Suppressor macrophage (primary cell): ENCODE data around the gene VDR.

Source experiments
- DNase-seq, 4 experiments: peaks; one replicate each; pipeline ENCODE4 v3.0.0-alpha.2; 2020 to 2022

The VDR gene

GRCh38 chr12:47868552-47869031, 36.2 kb downstream of the VDR start:
- DNase-seq: peak; percentile 65 to 84 (median 70)

- no peak for DNase-seq
Measured at GRCh38 chr12:47868041-47868440, 36.8 kb downstream of the VDR start.

DNA sequence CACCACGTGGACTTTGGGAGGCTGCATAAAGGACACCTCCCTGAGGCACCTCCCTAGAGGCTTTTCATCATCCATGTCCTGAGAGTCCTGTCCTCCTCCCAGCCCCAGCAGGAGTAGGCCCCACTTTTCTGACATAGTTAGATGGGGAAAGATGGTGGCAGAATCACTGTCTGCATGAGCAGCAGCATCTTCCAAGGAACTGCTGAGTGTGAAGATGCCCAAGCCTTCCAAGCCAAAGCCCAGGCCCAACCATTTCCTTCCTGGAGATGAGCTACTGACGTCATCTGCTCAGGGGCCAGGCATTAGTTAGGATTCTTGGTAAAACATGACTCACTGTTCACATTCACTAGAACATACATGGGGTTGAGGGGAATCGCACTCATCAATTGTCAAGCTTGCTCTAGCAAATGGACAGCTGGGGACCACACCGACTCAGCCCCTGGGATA, 37.3 kb downstream of the VDR start:
- peak; percentile 54 to 77 (median 60) for DNase-seq

- DNase-seq: no peak
Measured at GRCh38 chr12:47864646-47865235, 40.1 kb downstream of the VDR start.

- no peak for DNase-seq
Measured at GRCh38 chr12:47863985-47864384, 40.8 kb downstream of the VDR start.

DNA sequence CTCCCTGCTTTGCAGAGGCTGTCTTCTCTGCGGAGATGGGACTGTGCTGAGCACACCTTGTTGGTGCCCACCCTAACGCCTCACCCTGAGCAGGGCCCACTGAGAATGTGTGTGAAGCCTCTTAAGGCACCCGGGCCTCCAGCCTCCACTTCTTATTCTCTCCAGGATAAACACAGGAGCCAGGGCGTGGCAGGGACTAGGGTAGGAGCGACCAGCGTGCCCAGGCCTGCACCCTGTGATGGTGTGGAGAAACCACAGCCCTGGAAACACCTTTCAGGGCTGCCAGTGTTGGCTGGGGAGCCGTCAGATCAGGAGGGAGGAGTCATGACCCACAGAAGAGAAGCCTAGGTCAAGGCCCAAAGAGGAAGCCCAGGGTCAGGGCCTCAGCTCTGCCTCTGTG, 41.3 kb downstream of the VDR start:
- DNase-seq: no peak

GRCh38 chr12:47862881-47863280, 41.9 kb downstream of the VDR start:
- DNase-seq: no peak

DNA sequence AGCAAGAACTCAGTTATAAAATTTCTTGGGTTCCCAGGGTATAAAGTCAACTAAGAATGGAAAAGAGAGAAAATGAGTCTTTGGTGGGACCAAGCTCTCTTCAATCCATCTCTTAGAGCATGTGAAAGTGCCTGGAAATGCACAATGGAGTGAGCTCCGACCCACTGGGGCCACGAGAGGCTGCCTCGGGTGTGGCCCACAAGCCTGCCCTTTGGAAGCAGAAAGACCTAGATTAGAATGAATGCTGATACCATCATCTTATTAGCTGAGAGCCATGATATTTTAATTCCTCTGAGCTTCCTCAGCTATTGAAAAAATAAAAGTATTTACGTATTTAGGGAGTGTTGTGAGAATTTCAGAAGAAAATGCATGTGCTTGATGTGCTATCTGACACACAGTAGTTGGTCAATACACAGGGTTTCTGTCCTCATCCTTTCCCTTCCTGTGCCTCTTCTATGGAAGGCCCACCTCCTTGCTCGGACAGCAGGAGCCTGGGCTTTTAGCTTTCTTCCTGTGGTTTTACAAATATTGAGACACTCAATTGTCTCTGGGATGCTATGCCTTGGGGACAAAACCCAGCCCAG, 42.5 kb downstream of the VDR start:
- no peak for DNase-seq

GRCh38 chr12:47860873-47861272, 43.9 kb downstream of the VDR start:
- no peak for DNase-seq

- DNase-seq: no peak
Measured at GRCh38 chr12:47860279-47860841, 44.4 kb downstream of the VDR start.

DNA sequence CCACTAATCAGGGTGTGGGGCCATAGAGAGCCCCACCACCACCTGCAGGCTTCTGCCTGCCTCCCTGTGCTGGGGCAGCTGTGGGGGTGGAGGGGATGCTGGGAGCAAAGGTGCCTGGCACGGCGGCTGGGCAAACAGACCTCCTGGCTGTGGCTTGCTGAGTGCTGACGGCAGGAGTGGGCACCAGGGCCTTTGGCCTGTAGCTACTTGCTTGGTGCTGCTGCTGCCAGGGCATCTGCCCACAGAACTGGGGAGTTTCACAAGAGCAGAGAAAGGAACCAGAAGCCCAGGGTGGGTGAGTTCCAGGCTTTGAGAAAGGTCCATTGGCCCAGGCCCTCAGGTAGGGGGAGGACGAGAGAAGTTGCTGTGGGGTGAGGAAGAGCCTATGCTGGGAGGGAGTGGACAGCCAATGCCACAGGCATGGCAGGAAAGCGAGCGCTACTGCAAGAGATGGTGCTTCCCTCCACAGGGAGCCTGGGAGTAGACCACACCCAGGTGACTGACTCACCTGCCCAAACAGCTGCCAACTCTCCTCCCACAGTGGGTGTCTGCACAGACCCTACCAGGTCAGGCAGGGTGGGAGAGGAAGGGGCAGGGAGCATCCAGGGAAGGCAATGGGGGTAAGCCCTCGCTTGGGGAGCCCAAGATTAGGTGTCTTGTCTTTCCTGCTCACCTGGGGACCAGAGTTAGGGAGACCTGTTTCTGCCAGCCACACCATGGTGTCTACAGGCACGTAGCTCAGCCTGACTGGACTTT, 46.1 kb downstream of the VDR start:
- no peak for DNase-seq

GRCh38 chr12:47856721-47857575, 47.8 kb downstream of the VDR start:
- DNase-seq: no peak

- no peak for DNase-seq
Measured at GRCh38 chr12:47856094-47856493, 48.7 kb downstream of the VDR start.

DNA sequence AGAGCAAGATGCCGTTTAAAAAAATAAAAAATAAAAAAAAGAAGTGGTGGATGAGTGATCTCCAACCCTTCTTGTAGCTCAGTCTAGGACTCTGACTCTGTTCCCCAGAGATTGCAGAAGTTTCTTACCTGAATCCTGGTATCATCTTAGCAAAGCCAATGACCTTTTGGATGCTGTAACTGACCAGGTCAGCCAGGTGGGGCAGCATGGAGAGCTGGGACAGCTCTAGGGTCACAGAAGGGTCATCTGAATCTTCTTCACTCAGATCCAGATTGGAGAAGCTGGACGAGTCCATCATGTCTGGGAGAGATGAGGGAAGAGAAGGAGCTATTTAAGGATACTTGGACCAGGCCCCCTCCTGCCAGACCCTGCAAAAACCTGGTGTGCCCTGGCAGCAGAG, 49.3 kb downstream of the VDR start:
- DNase-seq: no peak

GRCh38 chr12:47854531-47854930, 50.3 kb downstream of the VDR start:
- DNase-seq: no peak

GRCh38 chr12:47852096-47852571, 52.7 kb downstream of the VDR start:
- no peak for DNase-seq

DNA sequence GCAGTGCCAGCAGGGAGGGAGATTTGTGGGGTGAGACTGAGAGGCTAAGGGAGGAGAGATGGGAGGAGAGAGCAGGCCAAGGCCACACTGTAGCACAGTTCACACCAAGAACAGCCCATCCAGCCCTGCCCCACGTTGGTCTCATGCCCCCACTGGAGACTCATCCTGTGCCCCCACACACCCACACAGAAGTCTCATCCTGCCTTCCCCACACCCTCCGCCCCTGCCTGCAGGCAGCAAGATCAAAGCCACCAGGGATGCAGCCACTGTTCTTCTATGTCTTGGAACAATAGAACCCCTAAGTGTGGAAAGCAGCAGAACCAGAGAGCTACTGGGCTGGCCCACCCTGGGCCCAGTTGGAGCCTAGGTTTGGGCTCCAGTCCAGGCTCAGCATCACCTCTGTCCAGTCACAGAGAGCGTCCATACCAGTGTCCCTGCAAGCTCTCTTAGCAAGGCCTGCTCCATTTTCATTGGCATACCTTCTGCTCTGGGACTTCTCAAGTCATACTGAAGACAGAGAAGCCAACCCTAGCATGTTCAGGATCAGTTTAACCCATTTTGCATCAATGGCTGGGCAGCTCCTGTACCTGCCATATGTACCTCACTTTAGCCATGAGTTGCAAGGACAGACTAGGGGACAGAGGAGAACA, 53.4 kb downstream of the VDR start:
- no peak for DNase-seq

GRCh38 chr12:47850153-47851084, 54.4 kb downstream of the VDR start:
- no peak for DNase-seq

DNA sequence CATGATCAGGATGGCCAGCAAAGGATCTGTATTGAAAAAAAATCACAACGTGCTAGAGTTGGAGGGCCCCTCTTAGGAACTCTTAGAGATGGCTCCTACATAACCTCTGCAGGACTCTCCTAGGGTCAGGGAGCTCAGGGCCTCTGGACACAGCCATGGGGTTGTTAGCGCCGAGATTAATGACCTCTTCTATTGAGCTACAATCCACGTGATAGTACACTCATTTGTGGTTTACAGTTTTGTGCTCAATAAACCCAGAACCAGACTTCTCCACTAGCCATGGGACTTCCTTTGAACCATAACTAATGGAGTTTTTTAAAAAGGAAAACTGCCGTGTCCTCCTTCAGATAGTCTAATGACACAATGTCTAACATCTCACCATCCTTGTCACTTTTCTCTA, 55.5 kb downstream of the VDR start:
- no peak for DNase-seq

DNA sequence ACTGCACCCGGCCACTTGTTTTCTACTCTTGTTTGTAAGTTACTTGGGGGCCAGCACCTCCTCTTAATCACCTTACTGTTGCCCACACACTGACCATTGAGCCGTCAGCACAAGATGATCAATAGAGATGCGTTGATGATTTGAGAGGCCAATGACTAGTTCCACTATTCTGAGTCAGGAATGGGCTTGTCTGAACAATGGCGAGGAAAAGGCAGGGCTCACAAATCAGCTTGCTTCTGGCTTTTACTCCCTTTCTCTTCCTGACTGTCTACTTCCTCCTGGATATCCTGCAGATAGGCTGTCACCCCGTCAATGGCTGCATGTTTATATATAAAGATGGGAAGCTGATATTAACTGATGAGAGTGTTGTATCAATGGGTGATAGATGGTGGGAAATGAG, 55.9 kb downstream of the VDR start:
- DNase-seq: no peak
